ENCODE data around the gene MEIS2.

DNA sequence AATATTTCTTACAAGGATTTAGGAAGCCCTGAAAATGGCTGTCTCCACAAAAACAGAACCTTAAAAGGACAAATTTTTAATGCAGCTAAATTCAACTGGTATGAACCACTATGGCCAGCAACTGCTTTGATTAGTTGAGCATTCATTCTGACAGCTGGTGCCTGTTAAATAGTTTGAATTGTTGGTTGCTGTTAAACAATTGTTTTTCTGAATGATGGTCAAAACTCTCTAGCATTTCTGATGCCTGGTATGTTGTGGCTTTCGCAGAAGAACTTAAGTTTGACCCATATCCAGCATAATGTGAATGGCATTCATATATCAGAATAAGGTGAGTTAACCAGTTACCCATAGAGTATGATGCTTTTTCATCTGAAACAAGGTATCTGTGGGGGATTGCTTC, 138.4 kb downstream of the MEIS2 start:
- TF ChIP-seq POLR2A (IDR thresholded peaks at IDR 0.05): no peak
- TF ChIP-seq, protein P1, sequence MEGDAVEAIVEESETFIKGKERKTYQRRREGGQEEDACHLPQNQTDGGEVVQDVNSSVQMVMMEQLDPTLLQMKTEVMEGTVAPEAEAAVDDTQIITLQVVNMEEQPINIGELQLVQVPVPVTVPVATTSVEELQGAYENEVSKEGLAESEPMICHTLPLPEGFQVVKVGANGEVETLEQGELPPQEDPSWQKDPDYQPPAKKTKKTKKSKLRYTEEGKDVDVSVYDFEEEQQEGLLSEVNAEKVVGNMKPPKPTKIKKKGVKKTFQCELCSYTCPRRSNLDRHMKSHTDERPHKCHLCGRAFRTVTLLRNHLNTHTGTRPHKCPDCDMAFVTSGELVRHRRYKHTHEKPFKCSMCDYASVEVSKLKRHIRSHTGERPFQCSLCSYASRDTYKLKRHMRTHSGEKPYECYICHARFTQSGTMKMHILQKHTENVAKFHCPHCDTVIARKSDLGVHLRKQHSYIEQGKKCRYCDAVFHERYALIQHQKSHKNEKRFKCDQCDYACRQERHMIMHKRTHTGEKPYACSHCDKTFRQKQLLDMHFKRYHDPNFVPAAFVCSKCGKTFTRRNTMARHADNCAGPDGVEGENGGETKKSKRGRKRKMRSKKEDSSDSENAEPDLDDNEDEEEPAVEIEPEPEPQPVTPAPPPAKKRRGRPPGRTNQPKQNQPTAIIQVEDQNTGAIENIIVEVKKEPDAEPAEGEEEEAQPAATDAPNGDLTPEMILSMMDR (IDR thresholded peaks at IDR 0.05): no peak
- no peak for TF ChIP-seq POLR2AphosphoS5 (IDR thresholded peaks at IDR 0.05)
